ENCODE data around the gene KREMEN2.

KREMEN2 gene

DNA sequence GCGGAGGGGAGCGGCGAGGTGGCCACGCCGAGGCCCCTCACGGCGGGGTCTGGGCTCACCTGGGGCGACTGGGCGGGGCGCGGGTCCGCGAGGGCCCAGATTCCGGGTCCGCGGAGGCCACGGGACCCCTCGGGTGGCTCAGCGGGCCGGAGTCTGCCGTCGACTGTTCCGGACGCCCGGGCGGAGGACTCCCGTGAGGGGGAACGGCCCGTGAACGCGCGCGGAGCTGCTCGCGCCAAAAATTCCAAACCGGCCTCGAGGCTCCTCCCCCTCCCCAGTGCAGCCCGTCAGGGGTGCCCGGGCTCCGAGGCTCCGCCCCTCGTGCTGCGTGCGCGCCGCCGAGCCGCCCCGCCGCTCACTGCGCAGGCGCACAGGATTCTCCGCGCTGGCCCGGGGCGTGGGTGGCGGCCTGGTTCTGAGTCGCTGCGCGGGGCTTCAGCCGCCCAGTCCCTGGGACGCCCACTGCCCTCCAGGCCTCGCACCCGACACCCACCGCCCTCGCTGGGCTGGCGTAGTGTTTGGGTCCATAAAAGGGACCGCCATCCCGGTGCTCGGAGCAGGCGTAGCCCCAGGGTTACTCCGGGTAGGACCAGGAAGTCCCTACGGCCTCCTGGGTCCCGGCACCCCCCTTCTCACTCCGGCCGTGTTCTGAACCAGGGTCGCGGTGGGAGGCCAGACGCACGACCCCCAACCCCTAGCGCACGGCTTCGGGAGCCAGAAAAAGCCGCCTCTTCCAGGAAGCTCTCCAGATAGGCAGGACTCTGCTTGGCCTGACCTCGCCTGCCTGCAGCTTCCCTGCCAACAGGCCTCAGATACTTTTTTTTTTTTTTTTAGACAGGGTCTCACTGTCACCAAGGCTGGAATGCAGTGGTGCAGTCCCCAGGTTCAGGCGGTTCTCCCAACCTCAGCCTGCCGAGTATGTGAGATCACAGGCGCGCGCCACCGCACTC is 16.4 kb downstream of the KREMEN2 start, which contains the start of gene PKMYT1:
Gene PKMYT1, minus strand, starts transcription at position 220 of the 950 bp plus-strand sequence. CDS start 789 bp downstream, outside the sequence.
- DNase-seq: peak; percentile 76

DNA sequence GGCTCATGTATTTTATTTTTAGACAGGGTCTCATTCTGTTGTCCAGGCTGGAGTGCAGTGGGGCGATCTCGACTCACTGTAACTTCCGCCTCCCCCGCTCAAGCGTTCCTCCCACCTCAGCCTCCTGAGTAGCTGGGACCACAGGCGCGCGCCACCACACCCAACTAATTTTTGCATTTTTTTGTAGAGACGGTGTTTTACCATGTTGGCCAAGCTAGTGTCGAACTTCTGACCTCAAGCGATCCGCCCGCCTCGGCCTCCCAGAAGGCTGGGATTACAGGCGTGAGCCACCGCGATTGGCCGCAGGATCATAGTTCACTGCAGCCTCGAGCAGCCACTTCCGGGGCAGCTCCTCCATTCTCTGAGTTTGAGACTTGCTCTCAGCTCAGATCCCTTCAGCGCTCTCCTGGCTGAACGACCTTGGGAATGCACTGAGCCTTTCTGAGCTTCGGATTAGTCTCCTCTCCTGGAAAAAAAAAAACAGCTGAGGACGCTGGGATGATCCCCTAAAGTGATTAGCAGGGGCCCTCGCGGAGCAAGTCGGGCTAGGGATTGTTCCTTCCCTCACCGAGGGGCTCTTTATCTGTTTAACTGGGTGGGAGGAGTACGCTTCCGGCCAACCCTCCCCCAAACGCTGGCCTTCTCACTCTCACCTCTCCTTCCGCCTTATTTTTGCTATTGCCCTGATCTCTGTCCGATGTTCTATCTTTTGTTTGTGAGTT is 17.3 kb downstream of the KREMEN2 start:
- no peak for DNase-seq

DNA sequence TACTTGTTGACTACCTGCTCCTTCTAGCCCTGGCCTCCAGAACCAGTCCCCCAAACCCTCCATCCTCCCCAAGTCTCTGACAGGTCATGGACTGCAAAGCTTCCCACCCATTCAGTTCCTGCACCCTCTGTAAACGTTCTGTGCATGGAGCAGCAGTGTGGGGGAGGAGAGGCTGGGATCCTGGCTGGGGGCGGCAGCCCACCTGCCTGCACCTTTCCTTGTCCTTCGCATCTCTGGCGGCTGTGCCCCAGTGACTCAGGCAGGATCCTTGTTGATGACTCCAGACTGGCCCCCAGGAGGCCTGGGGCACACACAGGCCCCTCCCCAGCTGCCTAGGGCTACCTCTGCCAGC is 17.8 kb downstream of the KREMEN2 start:
- no peak for DNase-seq

DNA sequence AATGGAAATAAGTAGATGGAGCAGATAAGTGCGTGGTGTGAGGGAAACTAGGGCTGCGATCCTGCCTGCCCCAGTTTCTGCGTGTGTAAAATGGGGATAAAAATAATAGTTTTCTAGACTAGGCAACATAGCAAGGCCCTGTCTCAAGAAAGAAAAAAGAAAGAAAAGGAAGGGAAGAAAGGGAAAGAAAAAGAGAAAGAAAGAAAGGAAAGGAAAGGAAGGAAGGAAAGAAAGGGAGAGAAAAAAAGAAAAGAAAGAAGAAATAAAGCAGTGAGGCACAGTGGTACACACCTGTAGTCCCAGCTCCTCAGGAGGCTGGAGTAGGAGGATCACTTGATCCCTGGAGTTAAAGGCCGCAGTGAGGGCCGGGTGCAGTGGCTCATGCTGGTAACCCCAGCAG is 18.3 kb downstream of the KREMEN2 start:
- no peak for DNase-seq

DNA sequence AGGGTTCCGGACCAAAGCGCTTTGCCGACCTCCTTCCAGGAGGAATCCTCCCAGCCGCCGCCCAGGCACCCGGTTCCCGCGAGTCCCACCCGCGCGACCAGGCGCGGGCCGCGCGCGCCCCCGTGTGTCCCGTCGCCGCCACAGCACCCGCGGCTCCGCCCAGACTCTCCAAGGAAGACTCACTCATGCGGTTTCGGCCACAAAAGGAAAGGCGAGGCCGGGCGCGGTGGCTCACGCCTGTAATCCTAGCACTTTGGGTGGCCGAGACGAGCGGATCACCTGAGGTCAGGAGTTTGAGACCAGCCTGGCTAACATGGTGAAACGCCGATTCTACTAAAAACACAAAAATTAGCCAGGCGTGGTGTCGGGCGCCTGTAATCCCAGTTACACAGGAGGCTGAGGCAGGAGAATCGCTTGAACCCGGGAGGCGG is 19.6 kb downstream of the KREMEN2 start:
- DNase-seq: peak; percentile 66

DNA sequence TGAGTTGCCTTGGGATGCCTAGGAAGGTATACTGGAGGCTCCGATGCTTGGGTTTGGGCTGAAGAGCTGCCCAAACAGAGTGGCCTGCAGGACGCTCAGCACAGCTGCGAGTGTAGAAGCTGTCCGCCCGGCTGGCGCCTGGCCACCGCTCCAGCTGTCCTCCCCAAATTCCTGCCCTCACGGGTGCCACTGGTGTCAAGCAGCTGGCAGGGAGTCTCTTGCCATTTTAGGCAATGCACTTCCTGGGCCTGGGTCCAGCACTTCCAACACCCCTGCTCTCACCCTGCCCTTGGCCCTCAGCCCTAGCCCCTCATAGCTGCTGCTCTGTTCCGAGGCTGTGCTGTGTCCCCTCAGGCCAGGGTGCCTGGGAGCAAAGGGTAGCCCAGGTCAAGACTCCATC is 21.4 kb downstream of the KREMEN2 start:
- DNase-seq: peak; percentile 17

DNA sequence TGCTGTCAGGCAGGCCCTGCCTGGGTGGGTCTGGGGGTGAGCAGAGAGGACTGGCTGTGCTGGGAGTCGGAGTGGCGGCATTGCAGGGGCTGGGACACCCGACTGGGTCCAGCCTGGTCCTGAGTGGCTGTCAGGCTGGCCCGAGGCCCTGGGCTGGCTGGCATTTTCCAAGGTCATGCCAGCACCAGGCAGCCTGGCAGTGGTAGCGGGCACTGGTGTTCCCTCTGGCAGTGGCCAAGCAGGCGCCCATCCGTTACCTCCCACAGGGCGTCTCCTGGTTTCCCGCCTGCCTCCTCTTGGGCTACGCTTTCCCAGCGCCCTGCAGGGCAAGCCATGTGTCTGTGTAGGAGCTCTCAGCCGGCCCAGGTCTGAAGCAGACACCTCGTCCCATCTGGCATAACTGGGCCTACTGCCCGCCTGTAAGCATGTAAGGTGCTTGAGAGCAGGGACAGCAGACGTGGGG is 21.8 kb downstream of the KREMEN2 start:
- DNase-seq: peak; percentile 26

DNA sequence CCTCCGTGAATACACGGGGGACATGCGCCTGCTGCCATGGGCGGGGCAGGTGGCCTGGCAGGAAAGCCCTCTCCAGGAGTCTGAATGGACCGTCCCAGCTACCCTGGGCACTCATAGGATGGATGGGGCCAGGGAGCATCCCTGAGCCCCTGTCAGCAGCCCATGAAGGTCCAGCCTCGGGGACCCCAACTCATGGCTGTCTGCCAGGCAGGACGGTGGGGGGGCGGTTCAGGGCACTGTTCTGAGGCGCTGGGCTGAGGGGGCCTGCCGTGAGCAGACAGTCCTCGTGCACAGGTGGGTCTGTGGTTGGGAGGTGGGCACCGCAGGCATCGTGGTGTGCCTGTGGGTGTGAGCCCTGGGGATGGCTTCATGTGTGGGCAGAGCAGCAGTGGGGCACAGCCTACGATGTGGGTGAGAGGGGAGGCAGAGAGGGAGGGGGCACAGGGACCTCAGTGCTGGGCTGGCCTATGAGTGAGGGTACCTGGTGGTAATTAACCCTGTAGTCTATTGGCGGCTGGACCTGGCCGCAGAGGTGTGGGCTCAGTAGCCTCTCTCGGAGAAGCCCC is 22.6 kb downstream of the KREMEN2 start:
- DNase-seq: no peak

DNA sequence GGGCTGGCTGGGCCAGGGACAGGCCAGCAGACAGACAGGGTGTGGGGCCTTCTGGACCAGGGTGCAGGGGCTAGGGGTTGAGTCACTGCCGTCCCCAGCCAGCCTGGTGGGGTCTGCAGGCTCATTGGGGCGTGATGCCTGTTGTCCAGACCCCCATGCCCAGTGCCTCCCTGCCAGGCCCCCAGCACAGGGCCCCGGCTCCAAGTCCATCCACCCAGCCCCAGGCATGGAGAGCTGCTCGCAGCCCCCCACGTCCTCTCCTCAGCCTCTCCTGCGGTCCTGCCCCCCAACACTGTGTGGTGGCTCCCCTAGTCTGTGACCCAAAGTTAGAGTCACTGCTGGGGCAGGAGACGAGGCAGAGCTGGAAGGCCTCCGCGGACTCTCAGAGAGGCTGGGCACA is 23.2 kb downstream of the KREMEN2 start:
- DNase-seq: no peak

DNA sequence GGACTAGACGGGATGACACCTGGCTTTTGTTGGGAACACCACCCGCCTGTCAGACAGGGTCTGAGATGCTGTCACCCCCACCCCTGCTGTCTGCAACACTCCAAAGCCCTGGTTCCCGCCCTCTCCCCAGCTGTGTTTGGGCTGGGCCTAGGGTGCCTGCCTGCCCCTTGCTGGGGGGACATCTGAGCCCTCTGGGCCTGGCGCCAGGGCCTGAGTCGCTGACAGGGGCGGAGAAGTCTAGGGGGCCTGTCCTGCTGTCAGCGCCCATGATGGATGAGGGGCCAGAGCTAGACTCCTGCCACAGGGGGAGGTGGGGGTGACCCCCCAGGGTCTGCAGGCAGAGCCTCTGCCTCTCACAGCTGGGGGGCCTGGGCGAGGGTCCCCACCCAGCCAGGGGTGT is 23.8 kb downstream of the KREMEN2 start:
- DNase-seq: no peak

DNA sequence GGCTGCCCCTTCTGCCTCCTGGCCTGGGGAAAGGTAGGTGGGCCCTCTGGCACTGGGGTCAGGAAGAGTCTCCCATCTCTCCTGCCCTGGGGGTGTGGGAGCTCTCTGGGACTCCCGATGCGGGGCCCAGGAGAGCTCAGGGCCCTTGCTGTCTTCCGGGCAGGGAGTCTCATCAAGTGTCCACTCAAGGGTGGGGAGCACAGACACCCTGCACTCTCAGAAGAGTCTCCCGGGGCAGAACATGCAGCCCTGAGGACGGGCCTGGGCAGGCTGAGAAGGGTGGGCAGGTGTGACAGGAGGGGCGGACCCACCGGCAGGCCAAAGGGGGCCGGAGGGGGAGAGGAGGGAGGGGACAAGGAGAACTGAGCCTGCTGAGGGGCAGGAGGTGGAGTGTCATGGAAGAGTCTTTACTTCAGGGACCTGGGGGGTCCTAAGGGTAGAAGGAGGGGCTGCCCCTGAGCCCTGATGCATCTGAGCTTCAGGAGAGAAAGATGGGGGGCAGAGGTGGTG is 24.6 kb downstream of the KREMEN2 start:
- DNase-seq: no peak

DNA sequence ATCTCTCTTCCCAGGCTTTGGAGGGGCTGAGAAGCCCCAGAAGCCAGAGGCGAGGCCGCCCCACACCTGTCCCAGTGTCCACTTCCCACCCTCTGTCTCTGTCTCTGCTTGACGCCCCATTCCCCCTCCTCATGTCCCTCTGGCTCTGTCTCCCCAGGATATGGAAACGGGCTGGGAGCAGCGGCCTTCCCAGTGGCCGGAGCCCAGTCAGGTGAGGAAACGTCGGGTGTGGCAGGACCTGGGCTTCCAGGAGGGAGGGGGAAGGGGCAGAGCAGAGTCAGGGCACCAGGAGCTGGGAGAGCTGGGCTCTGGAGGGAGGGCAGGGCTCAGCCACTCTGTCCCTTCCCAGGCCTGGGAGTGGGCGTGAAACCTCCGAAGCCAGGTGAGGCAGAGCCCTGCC is 26.8 kb downstream of the KREMEN2 start:
- no peak for DNase-seq

DNA sequence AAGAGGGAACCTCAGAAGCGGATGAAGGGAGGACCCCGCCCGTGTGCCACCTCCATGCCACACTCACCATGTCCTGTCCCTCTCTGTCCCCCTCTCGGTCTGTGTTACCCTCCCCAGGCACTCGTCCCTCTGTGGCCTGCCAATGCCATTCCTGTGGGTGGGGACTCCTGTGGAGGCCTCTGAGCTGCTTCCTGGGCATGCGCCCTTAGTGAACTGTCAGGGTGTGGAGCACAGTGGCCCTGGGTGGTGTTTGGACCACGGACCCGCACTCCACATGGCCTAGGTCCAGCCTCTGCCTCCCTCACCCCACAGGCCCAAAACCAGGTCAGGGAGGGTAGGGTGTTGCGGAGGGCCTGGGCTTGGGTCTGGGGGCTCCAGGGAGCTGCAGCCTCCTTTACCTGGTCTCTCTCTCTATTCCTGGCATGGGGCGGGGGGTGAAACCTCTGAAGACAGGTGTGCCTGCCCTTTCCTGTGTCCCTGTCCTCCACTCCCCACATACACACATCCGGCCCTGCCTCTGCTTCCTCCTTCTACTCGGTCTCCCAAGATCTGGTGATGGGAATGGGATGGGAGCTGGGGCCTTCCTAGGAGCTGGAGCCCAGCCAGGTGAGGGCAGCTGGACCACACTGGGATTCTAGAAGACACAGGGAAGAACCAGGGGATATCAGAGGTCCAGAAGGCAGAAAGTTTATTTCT is 27.6 kb downstream of the KREMEN2 start:
- DNase-seq: no peak

DNA sequence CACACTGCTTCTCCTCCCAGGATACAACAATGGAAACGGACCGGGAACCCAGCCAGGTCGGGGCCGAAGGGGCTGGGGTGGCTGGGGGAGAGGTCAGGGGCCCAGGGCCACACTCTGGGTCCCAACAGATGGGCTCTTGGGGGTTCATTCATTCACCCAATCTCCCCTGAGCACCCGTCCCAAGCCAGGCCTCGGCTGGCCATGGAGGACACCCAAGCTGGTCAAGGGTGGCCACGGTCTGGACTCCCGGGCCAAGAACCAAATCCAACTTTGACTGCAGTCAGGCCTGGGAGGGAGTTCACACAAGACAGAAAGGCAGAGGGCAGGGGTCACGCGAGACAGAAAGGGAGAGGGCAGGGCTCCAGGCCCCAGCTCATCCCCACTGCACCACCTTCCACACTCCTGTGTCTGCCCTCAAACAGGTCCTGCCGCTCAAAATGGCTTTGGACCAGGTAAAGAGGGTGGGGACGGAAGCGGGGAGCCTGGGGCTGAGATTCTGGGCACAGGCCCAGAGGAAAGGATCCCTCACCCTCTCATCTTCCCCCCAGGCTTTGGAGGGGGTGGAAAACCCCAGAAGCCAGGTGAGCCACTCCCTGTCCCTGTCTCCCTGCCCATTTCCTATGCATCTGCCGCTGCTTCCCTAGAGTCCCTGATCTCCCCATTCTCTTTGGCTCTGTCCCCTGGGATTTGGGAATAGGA is 28.5 kb downstream of the KREMEN2 start:
- no peak for DNase-seq

DNA sequence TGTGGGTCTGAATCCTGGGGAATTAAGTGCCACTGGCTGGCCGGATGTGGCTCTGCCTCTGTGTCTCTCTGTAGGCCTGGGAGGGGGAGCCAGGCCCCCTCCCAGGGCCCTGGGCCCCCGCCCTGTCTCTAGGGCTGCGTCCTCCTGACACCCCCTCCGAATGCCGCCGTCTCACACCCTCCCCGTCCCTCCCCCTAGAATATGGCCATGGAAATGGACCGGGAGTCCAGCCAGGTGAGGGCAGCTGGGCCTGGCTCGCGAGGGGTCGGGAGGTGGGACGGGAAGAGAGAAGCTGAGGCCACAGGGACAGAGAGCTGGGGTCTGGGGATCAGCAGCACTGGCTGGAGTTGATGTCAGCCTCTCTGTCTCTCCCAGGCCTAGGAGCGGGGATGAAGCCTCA is 32.2 kb downstream of the KREMEN2 start:
- DNase-seq: no peak

DNA sequence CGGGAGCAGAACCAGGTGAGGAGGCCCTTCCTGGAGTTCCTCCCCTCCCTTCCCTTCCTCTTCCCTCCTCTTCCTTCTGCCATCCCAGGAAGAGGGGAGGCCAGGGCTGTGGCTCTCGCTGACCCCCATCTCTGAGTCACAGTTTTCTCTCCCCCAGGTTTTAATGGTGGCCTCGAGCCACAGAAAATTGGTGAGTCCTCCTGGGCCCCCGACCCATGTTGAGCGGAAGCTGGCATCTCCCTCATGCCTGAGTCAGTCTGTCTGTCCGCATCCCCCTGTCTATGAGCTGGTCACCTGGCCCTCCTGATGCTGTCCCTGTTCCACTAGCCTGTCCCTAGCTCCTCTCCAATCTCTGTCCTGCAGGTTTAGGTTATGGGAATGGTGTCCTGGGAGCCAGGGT is 35.9 kb downstream of the KREMEN2 start:
- DNase-seq: no peak

DNA sequence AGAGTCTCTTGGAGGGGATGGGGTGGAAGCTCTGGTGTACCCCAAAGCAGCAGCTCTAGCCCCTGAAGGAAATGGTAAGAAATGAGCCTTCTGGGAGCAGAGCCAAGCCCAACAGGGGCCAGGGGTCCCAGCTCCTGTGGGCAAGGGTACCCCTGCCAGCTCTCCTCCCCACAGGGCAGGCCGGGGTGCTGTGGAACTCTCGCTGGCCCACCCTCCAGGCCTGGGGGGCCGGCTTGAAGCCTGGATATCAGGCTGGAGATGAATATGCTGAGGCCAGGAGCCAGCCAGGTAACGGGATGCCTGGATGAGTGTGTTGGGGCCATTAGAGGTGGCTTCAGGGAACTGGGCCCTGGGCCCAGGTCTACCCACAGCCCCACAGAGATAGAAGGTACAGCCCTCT is 36.5 kb downstream of the KREMEN2 start:
- DNase-seq: no peak

DNA sequence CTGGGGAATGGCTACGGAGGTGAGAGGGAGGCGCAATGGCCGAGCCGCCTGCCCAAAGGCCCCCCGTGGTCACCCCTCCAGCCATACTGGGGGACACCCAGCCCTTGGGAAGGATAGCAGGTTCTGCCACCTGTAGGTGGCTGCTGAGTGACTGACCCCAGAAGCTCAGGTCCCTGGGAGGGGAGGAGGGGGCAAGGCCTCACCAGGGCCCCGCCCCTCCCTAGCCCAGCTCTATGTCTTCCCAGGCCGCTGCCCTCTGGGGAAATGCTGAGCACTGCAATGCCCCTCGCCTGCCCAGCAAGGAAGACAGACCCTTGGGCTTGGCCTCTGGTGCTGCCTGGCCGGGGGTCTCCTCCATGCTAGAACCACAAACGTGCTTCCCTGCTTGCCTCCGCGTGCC is 37.2 kb downstream of the KREMEN2 start:
- no peak for DNase-seq

DNA sequence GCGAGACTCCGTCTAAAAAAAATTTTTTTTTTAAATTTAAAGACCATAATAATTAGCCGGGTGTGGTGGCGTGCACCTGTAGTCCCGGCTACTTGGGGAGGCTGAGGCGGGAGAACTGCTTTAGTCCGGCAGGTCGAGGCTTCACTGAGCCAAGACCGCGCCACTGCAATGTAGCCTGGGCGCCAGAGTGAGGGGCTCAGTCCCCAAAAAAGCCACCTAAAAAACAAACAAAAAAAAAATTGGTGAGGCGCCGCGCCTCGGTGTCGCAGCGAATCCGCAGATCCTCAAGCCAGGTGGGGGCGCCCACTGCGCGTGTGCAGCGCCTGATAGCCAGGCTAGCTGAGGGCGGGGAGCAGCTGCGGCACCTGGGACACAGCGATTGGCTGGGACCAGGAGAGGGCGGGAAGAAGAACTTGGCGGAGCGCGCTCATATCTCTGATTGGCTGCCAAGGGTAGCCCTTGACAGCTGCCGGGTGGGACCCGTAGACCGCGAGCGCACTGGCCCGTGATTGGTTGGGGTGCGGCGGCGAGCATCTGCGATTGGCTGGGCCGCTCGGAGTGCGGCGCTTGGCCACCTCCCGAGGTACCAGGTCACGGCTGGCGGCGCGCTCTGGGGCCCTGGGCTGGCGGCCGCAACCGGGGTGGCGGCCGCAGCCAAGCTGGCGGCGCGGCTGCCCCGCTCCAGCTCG is 39.7 kb downstream of the KREMEN2 start:
- DNase-seq: peak; percentile 95

DNA sequence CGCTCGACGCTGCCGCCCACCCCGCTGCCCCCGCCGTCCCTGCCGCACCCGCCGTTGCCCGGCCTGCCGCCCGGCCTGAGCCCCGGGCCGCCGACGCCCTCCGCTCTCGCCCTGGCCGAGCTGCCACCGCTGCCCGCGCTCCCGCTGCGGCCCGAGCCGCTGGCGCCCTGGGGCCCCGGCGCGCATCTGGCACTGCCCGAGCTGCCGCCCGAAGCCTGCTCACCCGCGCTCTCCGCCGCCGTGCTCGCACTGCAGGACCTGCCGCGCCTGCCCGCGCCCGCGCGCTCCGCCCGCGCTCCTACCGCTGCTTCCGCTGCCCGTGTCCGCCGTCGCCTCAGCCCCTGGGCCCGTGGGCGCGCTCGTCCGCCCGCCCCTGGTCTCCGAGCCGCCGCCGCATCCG is 40.2 kb downstream of the KREMEN2 start:
- peak; percentile 26 for DNase-seq

DNA sequence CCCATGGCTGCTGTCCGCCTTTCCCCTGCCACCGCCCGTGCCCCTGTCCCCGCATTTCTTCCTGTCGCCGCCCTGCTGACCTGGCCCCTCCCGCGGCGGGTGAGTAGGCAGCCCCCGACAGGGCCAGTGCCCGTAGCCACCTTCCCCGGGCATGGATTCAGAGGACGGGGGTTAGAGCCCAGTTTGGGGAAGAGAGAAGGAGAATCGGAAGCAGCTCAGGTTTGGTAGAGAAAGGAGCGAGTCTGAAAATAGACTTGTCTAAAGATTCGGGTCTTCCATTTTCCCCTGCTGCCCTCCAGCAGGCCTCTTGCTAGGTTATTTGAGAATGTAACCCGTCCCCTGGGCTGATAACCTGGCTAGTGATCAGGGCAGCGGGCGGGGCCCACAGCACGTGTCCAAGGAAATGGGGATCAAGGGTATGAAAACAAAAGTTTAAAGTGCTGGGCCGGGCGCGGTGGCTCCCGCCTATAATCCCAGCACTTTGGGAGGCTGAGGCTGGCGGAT is 40.8 kb downstream of the KREMEN2 start:
- no peak for DNase-seq
